Gastrocnemius medialis (tissue), 4 donors: Measurements from ENCODE around the gene TLX3. TPM values are rescaled to one million over a fixed set of nuclear protein-coding genes. Genes with fewer than 3 reads are reported as not detected.
A peak's percentile ranks its signal among the peaks of the same experiment; 100 is the strongest.

Experiments
- ATAC-seq, 2 donors: fragments of 150-250 bp; one replicate each; pipeline ENCODE4 v1.9.1; 2016
- DNase-seq, 2 donors: peaks; one replicate each; pipeline ENCODE4 v3.0.0-alpha.2; 2019
- H3K27ac ChIP-seq, 4 donors: fragments of 200-600 bp; sonication (generic); 1 replicate in 1 of 4; 2 replicates in 3 of 4; pipeline ENCODE4 v1.5.1; 2016 to 2018; ENCODE audit warnings: mild to moderate bottlenecking in 2 of 4, moderate library complexity in 1 of 4
- H3K27me3 ChIP-seq, 3 donors: fragments of 200-600 bp; sonication (generic) in 2 of 3; 1 replicate in 1 of 3; 2 replicates in 2 of 3; pipeline versions ENCODE4 v1.5.1 to v1.6.0; 2016 to 2019; ENCODE audit warnings: mild to moderate bottlenecking in 1 of 3, moderate library complexity in 1 of 3
- H3K36me3 ChIP-seq, 2 donors: fragments of 200-600 bp; sonication (generic) in 1 of 2; one replicate each; pipeline ENCODE4 v1.5.1; 2017 to 2018
- H3K4me1 ChIP-seq, 2 donors: fragments of 200-600 bp; sonication (generic) in 1 of 2; one replicate each; pipeline ENCODE4 v1.5.1; 2016 to 2017; ENCODE audit warnings: mild to moderate bottlenecking in 2 of 2
- H3K4me3 ChIP-seq, 4 donors: fragments of 200-600 bp; sonication (generic) in 3 of 4; 1 replicate in 1 of 4; 2 replicates in 3 of 4; pipeline ENCODE4 v1.5.1; 2016 to 2019; ENCODE audit warnings: mild to moderate bottlenecking in 2 of 4
- H3K9me3 ChIP-seq, 3 donors: fragments of 200-600 bp; sonication (generic) in 2 of 3; 1 replicate in 1 of 3; 2 replicates in 2 of 3; pipeline ENCODE4 v1.5.1; 2016 to 2019
- CTCF ChIP-seq, 5 experiments: fragments of 450-650 bp in 3 of 5; fragments of 200-600 bp in 2 of 5; sonication (generic) in 2 of 5; IDR thresholded peaks in 4 of 5; conservative IDR thresholded peaks in 1 of 5; 1 replicate in 4 of 5; 2 replicates in 1 of 5; pipeline ENCODE4 v1.5.1; 2016 to 2019; ENCODE audit warnings: antibody characterized with exemption in 5 of 5, mild to moderate bottlenecking in 3 of 5, moderate library complexity in 3 of 5
- POLR2A ChIP-seq, 2 donors: fragments of 450-650 bp; IDR thresholded peaks; one replicate each; pipeline ENCODE4 v1.6.1; 2017; ENCODE audit warnings: antibody characterized with exemption in 2 of 2, mild to moderate bottlenecking in 2 of 2, moderate library complexity in 2 of 2
- in situ Hi-C, 4 donors: fragments of 200-750 bp; cut with MboI; loops; one replicate each; pipeline versions ENCODE4 v1.15.0 to v1.8.0; 2017; ENCODE audit warnings: low sequenced_read_pairs in 4 of 4
- intact Hi-C: fragments of 100-400 bp; cut with DNase I; formaldehyde crosslinking; loops from one replicate; pipeline ENCODE4 v1.15.1; 2023; ENCODE audit warnings: low total_unique reads
- total RNA-seq, 4 donors: library from RNA; depleted of rRNA; stranded (reverse); fragments of >200 nt; gene quantifications; one replicate each; pipeline versions ENCODE4 v1.1.0 to v1.2.3, GENCODE V29; 2016

TLX3 gene
- total RNA-seq, 4 donors from 2014 or later = not detected

- no peak for TF ChIP-seq CTCF (IDR thresholded peaks at IDR 0.05 in 4 of 5, conservative IDR thresholded peaks at IDR 0.05 in 1 of 5)
- no peak for TF ChIP-seq POLR2A (IDR thresholded peaks at IDR 0.05)
- Histone ChIP-seq H3K36me3 (no peaks in the 10 kb centered on the region), H3K27ac (no peak overlapping the region), H3K4me3 (peak overlapping the region in 3 of 4 donors; percentile 13 to 21 (median 15)), H3K9me3 (no peaks in the 10 kb centered on the region), H3K4me1 (peaks cover 34% of the 10 kb centered on the region in 2 donors), H3K27me3 (peaks cover 98 to 99% (median 98%) of the 10 kb centered on the region in 3 donors)
- ATAC-seq (no peak), DNase-seq (no peak)
- intact Hi-C loops = no loop called here
- in situ Hi-C loops = no loop called here
Measured at GRCh38 chr5:171310819-171311321, 1.8 kb downstream of the TLX3 start.

GRCh38 chr5:171311322-171312077, 2.5 kb downstream of the TLX3 start:
- Histone ChIP-seq H3K27ac (no peak overlapping the region), H3K4me3 (peak overlapping the region; percentile 25 to 53 (median 32)), H3K27me3 (peaks cover 98 to 99% (median 98%) of the 10 kb centered on the region in 3 donors), H3K36me3 (no peaks in the 10 kb centered on the region), H3K4me1 (peaks cover 40 to 41% of the 10 kb centered on the region in 2 donors), H3K9me3 (no peaks in the 10 kb centered on the region)
- TF ChIP-seq POLR2A (IDR thresholded peaks at IDR 0.05) = no peak
- no peak for TF ChIP-seq CTCF (IDR thresholded peaks at IDR 0.05 in 4 of 5, conservative IDR thresholded peaks at IDR 0.05 in 1 of 5)
- intact Hi-C loops (no loop called here), in situ Hi-C loops (no loop called here)
- ATAC-seq = no peak
- no peak for DNase-seq

GRCh38 chr5:171312129-171312974, 3.3 kb downstream of the TLX3 start:
- Histone ChIP-seq H3K27me3 (peaks cover 98 to 99% (median 98%) of the 10 kb centered on the region in 3 donors), H3K27ac (no peak overlapping the region), H3K4me1 (peaks cover 44 to 45% of the 10 kb centered on the region in 2 donors), H3K36me3 (no peaks in the 10 kb centered on the region), H3K4me3 (peak overlapping the region; percentile 25 to 53 (median 32)), H3K9me3 (no peaks in the 10 kb centered on the region)
- intact Hi-C loops = no loop called here
- ATAC-seq (no peak), DNase-seq (no peak)
- no peak for TF ChIP-seq POLR2A (IDR thresholded peaks at IDR 0.05)
- no peak for TF ChIP-seq CTCF (IDR thresholded peaks at IDR 0.05 in 4 of 5, conservative IDR thresholded peaks at IDR 0.05 in 1 of 5)
- in situ Hi-C loops = no loop called here

- DNase-seq = no peak
- no peak for TF ChIP-seq CTCF (IDR thresholded peaks at IDR 0.05 in 4 of 5, conservative IDR thresholded peaks at IDR 0.05 in 1 of 5)
- Histone ChIP-seq H3K4me3 (no peak overlapping the region), H3K4me1 (peaks cover 40 to 45% of the 10 kb centered on the region in 2 donors), H3K9me3 (no peaks in the 10 kb centered on the region), H3K27ac (no peak overlapping the region), H3K27me3 (peaks cover 98 to 99% (median 98%) of the 10 kb centered on the region in 3 donors), H3K36me3 (no peaks in the 10 kb centered on the region)
- intact Hi-C loops (no loop called here), in situ Hi-C loops (no loop called here)
- no peak for ATAC-seq
Measured at GRCh38 chr5:171313481-171314206, 4.6 kb downstream of the TLX3 start.
